ENCODE results near the gene FRG2B.
"Not testable (repeated sequence)": the region's sequence is repeated elsewhere in the genome, so short reads cannot be mapped to it uniquely, and the experiment has no call there.

The FRG2B gene

DNA sequence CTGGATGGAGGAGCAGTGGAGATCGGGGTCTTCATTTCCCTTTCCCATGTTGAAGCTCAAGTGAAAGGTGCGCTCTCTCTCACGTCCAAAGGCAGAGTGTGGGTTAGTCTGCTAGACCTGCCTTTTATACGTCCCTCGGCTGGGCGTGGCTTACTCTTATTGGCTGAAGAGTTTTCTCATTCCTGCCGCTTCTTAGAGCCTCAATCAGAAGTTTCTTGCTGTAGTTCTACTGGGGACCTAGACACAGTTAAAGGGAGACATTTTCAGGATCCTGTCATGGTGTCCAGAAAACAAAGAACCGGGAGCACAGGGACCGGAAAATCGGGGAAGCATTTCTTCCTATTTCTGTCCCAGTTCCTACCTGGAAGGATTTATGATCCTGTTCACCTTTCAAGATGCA lies at the start of gene FRG2B:
FRG2B (minus strand) TSS at position 101 of the 400 bp plus-strand sequence; CDS start at position 48, 53 bp downstream.
- DNase-seq (ENCODE audit: low read depth in 2 of 2): not testable (repeated sequence)

DNA sequence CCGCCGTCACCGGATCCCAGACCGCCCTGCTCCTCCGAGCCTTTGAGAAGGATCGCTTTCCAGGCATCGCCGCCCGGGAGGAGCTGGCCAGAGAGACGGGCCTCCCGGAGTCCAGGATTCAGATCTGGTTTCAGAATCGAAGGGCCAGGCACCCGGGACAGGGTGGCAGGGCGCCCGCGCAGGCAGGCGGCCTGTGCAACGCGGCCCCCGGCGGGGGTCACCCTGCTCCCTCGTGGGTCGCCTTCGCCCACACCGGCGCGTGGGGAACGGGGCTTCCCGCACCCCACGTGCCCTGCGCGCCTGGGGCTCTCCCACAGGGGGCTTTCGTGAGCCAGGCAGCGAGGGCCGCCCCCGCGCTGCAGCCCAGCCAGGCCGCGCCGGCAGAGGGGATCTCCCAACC lies 40.9 kb upstream of the FRG2B start:
- DNase-seq (ENCODE audit: low read depth in 2 of 2): not testable (repeated sequence)

GRCh38 chr10:133663544-133664160 lies 37.1 kb upstream of the FRG2B start:
- DNase-seq (ENCODE audit: low read depth in 2 of 2): not testable (repeated sequence)

- DNase-seq (ENCODE audit: low read depth in 2 of 2): not testable (repeated sequence)
Observed at GRCh38 chr10:133661122-133661521, 34.5 kb upstream of the FRG2B start.

GRCh38 chr10:133660516-133660915 lies 33.9 kb upstream of the FRG2B start:
- DNase-seq (ENCODE audit: low read depth in 2 of 2): not testable (repeated sequence)

- not testable (repeated sequence) for DNase-seq (ENCODE audit: low read depth in 2 of 2)
Observed at GRCh38 chr10:133657276-133657675, 30.7 kb upstream of the FRG2B start.

GRCh38 chr10:133648872-133649455 lies 22.4 kb upstream of the FRG2B start:
- DNase-seq (ENCODE audit: low read depth in 2 of 2): not testable (repeated sequence)

GRCh38 chr10:133647075-133647748 lies 20.6 kb upstream of the FRG2B start:
- DNase-seq (ENCODE audit: low read depth in 2 of 2): not testable (repeated sequence)

DNA sequence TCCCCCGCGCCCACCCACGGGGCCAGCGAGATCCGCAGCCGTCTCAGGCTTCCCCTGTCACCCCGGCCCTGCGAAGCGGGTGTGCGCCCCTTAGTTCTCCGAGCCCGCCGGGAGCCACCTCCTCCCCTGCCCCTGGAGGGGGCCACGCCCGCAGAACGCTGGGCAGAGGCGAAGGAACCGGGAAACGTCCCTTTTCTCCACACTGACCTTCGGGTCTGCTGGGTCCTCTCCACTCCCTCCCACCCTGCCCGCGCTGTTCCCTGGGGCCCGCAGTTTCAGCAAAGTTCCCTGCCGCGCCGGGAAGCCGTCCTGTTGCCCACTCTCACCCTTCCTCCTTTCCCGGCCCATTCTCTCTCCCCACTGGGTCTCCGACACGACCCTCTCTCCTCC lies 11.2 kb upstream of the FRG2B start:
- DNase-seq (ENCODE audit: low read depth in 2 of 2): not testable (repeated sequence)

- DNase-seq (ENCODE audit: low read depth in 2 of 2): not testable (repeated sequence)
Observed at GRCh38 chr10:133637202-133637845, 10.7 kb upstream of the FRG2B start.

DNA sequence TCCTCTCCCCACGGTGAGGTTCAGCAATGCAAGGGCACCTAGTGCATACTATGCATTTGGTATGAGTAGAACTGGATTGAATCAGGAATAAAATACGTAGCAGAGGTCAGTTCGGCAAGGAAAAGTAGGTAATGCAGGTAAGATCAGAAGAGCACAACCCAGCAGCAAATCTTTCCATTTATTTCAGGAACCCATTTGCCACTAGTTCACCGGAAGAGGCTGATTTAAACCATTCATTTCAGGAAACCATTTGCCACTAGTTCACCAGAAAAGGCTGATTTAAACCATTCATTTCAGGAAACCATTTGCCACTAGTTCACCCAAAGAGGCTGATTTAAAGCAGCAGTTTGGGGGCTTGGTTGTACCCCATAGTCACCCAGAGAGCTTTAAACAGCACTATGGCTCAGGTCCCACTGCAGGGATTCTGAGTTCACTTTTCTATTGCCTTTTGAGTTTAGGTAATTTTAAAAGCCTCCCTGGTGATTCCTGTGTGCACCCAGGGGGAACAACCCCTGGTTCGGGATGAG lies 4.2 kb upstream of the FRG2B start:
- not testable (repeated sequence) for DNase-seq (ENCODE audit: low read depth in 2 of 2)

DNA sequence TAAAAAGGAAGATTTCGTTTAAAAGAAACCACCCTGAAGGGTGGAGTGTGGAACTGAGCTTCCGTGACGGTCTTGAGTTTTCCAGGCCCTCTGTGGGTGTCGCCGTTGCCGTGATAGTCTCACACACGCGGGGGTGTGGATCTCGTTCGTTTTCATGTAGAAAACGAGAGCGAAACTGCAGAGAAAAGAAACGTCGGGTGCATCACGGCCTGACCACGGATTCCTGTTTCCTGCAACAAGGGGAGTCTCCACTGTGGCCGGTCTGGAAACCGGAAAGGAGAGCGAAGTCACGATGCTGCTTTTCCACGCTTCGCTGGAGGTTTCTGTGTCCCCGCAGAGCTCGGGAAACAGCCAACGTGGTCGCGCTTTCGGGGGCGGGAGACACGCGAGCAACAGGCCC lies 4.1 kb downstream of the FRG2B start:
- not testable (repeated sequence) for DNase-seq (ENCODE audit: low read depth in 2 of 2)

- no peak for DNase-seq (ENCODE audit: low read depth in 2 of 2)
Observed at GRCh38 chr10:133618851-133619250, 7.7 kb downstream of the FRG2B start.

GRCh38 chr10:133617196-133617595 lies 9.4 kb downstream of the FRG2B start:
- no peak for DNase-seq (ENCODE audit: low read depth in 2 of 2)

DNA sequence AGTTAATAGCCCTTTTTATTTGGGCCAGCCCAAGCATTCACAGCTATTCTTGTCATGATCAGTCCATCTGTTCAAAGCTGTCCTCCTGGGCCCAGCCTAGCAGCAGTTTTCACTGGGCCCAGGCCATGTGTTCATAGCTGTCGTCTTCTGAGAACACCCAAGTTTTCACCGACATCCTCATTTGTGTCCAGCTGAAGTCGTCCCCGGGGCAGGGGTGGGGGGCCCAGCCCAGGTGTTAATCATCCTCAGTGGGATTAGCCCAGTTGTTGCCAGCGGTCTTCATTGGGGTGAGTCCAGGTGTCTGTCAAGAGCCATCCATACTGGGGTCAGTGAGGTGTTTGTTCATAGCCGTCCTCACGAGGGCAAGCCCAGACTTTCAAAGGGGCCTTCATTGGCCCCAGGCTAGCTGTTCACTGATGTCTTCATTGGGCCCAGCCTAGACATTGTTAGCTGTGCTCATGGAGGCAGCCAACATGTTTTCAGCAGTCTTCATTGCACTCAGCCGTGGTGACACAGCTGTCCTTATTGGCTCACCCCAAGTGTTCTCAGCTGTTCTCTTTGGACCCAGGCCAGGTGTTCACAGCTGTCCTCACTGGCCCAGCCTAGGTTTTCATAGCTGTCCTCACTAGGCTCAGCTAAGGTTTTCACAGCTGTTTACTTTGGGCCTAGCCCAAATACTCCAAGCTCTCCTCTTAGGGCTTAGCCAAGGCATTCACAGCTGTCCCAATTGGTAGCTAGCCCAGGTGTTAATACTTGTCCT lies 10.0 kb downstream of the FRG2B start:
- DNase-seq (ENCODE audit: low read depth in 2 of 2): no peak

DNA sequence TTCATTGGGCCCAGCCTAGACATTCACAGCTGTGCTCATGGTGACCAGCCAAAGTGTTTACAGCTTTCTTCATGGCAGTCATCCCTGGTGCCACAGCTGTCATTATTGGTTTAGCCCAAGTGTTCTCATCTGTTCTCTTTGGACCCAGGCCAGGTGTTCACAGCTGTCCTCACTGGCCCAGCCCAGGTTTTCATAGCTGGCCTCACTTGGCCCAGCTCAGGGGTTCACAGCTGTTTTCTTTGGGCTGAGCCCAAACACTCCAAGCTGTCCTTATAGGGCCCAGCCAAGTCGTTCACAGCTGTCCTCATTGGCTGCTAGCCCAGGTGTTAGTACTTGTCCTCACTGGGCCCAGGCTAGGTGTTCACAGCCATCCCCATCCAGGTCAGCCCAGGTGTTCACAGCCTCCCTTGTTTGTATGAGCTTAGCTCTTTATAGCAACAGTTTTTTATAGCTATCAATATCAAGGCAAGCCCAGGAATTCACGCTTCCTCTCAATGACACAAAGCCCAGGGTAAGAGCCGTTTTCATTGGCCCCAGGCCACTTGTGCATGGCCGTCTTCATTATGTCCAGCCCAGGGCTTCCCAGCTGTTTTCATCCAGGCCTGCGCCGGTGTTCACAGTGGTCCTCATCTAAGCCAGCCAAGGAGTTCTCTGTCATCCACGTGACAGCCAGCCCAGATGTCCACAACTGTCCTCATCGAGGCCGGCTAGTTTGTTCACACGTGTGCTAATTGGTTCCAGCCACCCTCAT lies 11.6 kb downstream of the FRG2B start:
- DNase-seq (ENCODE audit: low read depth in 2 of 2): no peak

DNA sequence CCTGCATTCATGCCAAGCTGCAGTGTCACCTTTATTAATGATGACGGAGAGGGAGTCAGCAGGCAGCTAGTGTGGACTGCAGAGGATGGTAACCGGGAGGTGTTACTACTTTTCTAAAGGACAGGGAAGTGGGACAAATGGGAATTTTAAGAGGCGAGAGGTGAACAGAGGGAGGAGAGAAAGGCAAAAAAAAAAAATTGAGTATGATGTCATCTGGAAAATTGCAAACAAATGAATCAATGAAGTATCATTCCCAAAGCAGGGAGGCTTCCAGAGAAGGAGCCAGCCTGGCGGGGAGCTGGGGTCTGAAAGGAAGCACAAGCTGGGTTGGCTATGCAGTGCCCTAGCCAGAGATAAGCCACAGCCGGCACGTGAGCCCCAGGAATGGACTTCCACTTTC lies 12.9 kb downstream of the FRG2B start:
- DNase-seq (ENCODE audit: low read depth in 2 of 2): no peak

DNA sequence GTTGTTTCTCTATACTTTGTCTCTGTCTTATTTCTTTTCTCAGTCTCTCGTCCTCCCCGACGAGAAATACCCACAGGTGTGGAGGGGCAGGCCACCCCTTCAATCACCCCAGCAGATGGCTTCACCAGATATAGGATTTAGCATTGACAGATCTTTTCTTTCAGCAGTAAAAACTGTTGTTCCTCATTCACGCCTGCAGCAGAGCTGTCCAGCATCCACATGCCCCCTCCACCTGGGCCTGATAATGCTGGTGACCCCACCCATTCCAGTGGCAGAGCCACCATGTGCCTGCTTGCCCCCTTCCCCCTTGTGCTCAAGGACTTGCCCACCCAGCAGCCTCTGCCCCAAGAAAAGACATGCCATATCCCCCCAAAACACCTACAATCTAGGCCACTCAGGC lies 15.5 kb downstream of the FRG2B start:
- no peak for DNase-seq (ENCODE audit: low read depth in 2 of 2)

DNA sequence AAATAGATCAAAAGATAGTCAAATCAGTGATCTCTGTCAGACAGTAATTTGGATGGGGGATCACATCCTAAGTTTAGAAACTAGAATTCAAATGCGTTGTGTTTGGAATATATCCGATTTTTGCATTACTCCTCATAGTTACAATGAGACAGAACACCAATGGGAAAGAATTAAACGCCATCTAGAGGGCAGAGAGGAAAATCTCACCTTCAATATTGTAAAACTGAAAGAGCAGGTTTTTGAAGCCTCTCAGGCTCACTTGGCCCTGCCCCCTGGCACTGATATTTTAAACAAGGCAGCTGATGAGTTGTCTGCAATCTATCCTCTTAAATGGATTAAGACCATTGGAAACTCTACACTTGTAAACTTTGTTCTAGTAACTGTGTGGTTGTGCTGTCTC lies 17.7 kb downstream of the FRG2B start:
- no peak for DNase-seq (ENCODE audit: low read depth in 2 of 2)

- DNase-seq (ENCODE audit: low read depth in 2 of 2): not testable (repeated sequence)
Observed at GRCh38 chr10:133603434-133603833, 23.2 kb downstream of the FRG2B start.

DNA sequence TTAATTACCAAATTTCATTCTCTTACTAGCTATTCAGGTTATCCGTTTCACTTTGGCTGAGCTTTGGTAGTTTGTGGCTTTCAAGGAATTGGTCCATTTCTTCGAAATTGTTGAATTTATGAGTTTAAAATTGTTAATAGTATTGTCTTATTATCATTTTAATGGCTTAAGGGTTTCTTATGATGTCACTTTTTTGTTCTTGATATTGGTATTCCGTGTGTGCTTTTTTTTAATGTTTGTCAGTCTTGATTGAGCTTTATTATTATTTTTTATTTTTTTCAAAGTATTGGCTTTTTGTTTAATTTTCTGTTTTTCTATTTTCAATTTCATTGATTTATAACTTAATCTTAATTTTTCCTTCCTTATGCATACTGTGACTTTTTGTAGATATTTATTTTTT lies 25.9 kb downstream of the FRG2B start:
- DNase-seq (ENCODE audit: low read depth in 2 of 2): no peak
